ENCODE data around the gene ERCC2.

DNA sequence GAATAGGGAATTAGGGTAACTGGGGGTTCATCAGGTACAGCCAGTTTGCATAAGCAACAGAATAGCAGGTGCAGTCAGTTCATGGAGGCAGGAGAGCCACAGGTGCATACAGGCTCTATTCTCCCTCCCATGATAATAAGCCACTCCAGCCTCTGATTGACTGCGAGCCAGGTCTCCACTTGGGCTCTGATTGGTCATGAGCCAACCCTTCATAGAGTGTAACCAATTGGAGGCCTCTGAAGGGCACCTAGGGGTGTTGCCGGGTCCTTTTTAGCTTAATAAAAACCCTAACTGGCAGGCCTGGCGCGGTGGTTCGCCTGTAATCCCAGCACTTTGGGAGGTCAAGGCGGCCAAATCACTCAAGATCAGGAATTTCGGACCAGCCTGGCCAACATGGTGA lies 39.0 kb downstream of the ERCC2 start:
- TF ChIP-seq POLR2A (IDR thresholded peaks at IDR 0.05): no peak
- TF ChIP-seq, protein P1, sequence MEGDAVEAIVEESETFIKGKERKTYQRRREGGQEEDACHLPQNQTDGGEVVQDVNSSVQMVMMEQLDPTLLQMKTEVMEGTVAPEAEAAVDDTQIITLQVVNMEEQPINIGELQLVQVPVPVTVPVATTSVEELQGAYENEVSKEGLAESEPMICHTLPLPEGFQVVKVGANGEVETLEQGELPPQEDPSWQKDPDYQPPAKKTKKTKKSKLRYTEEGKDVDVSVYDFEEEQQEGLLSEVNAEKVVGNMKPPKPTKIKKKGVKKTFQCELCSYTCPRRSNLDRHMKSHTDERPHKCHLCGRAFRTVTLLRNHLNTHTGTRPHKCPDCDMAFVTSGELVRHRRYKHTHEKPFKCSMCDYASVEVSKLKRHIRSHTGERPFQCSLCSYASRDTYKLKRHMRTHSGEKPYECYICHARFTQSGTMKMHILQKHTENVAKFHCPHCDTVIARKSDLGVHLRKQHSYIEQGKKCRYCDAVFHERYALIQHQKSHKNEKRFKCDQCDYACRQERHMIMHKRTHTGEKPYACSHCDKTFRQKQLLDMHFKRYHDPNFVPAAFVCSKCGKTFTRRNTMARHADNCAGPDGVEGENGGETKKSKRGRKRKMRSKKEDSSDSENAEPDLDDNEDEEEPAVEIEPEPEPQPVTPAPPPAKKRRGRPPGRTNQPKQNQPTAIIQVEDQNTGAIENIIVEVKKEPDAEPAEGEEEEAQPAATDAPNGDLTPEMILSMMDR (IDR thresholded peaks at IDR 0.05): no peak

All from ovary (tissue), 3 donors.